Fibroblast of the aortic adventitia (primary cell): ENCODE results near the gene CCDC97. TPM values are rescaled to one million over a fixed set of nuclear protein-coding genes. Genes with fewer than 3 reads are reported as not detected.

Source experiments
- DNase-seq: peaks from one replicate; pipeline ENCODE4 v3.0.0-alpha.2; 2010; ENCODE audit warnings: low read depth
- H3K4me3 ChIP-seq: 2 replicates; pipeline ENCODE4 v1.5.1; 2011; ENCODE audit warnings: low read depth, mild to moderate bottlenecking, control low read depth, low read length, moderate library complexity
- total RNA-seq: library from RNA; depleted of rRNA; stranded (reverse); fragments of >200 nt; gene quantifications from 2 replicates; pipeline ENCODE4 v1.2.3, GENCODE V29; 2012; ENCODE audit warnings: low replicate concordance
- TF ChIP-seq, protein P1 (sequence below): IDR thresholded peaks from 2 replicates; pipeline ENCODE4 v1.5.1; 2011; ENCODE audit warnings: mild to moderate bottlenecking, low read length, control low read depth, inconsistent platforms; ENCODE audit not compliant: insufficient read depth

CCDC97 gene
- total RNA-seq, 1 donor = 11.4 TPM

DNA sequence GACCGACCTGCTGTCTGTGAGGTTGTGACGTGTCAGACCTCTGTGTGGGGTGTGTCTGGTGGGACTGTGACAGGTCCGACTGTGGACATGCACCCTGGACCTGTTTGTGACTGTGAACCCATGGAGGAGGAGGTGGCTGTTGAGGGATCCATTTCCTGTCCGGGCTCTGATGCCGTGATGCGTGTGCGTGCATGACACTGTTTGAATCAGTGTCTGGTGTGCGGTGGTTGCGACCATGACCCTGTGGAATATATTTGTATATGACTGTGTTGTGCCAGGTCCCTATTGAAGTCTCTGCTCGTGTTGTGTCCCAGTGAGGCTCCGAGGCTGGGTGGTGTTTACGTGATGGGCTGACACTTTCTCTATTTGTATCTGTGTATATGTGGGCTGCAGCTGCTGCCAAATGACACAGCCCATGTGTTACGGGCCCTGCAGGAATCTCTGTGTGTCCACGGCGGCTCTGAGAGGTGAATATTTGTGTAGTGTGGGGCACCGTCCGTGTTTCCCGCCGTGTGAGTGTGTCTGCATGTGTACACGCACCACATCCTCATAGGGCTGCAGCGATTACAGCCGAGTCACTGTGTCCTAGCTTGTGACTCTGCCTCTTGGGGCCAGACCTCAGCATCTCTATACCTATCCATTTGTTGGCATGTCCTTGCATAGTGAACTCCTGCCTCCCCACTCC lies 18.3 kb downstream of the CCDC97 start:
- TF ChIP-seq, protein P1, sequence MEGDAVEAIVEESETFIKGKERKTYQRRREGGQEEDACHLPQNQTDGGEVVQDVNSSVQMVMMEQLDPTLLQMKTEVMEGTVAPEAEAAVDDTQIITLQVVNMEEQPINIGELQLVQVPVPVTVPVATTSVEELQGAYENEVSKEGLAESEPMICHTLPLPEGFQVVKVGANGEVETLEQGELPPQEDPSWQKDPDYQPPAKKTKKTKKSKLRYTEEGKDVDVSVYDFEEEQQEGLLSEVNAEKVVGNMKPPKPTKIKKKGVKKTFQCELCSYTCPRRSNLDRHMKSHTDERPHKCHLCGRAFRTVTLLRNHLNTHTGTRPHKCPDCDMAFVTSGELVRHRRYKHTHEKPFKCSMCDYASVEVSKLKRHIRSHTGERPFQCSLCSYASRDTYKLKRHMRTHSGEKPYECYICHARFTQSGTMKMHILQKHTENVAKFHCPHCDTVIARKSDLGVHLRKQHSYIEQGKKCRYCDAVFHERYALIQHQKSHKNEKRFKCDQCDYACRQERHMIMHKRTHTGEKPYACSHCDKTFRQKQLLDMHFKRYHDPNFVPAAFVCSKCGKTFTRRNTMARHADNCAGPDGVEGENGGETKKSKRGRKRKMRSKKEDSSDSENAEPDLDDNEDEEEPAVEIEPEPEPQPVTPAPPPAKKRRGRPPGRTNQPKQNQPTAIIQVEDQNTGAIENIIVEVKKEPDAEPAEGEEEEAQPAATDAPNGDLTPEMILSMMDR = no peak
- no peak overlapping the region for H3K4me3 ChIP-seq
- no peak for DNase-seq

DNA sequence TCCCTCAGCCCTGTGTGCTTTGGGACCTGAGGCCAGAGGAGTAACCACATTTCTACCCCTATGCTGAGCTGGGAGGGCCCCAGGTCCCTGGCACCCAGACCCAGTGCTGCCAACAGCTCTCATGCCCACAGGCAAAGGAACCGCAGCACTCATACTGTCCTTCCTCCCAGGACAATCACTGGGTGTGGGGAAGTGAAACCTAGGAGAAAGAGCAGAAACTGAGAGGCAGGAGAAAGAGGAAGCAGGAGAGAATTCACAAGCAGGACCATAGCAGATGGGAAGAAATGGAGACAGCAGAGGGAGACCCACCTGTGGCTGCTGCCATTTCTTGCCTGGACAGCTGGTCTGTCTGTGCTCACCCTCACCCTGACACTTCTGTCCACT lies 18.9 kb downstream of the CCDC97 start:
- TF ChIP-seq, protein P1 = no peak
- no peak overlapping the region for H3K4me3 ChIP-seq
- no peak for DNase-seq

DNA sequence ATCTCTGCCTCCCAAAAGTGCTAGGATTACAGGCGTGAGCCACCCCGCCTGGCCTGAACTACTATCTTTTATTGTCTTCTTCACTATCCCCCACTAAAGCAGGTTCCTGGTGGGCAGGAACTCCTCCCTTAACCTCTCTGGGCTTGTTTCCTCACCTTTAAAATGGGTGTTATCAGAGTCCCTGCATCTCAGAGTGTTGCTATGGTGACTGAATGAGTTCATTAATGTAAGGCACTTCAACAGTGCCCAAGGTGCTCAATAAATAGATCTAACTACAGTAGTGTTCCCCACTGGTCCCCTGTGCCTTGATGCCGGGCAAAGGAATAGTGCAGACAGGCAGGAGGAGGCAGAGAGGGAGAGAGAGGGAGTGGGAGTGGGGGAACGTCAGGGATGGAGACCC lies 20.5 kb downstream of the CCDC97 start:
- no peak for DNase-seq

DNA sequence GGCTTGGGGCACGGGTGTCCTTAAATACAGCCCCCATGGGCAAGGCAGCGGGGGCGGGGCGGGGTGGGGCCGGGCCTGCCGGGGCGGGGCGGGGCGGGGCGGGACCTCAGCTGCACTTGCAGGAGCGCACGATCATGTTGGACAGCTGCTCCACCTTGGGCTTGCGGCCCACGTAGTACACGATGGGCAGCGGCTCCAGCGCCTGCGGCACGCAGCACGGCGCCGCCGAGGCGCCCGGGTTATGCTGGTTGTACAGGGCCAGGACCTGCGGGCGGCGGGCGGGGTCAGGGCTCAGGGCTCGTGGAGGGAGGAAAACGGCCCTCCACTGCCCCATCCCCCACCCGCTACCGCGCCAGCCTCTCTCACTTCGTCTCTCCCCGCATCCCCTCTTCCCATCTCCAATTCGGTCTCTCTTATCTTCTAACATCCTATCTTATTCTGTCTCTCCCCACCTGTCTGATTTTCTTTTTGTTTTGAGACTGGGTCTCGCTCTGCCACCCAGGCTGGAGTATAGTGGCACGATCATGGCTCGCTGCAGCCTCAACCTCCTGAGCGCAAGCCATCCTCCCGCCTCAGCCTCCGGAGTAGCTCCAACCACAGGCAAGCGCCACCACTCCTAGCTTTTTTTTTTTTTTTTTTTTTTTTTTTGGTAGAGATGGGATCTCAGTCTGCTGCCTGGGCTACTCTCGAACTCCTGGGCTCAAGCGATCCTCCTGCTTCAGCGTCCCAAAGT lies 21.1 kb downstream of the CCDC97 start:
- H3K4me3 ChIP-seq = no peak overlapping the region
- DNase-seq = no peak
- TF ChIP-seq, protein P1 = no peak

More for the DNA sequence above, 20.5 kb downstream of the CCDC97 start:
- TF ChIP-seq, protein P1 = no peak
- no peak overlapping the region for H3K4me3 ChIP-seq

DNA sequence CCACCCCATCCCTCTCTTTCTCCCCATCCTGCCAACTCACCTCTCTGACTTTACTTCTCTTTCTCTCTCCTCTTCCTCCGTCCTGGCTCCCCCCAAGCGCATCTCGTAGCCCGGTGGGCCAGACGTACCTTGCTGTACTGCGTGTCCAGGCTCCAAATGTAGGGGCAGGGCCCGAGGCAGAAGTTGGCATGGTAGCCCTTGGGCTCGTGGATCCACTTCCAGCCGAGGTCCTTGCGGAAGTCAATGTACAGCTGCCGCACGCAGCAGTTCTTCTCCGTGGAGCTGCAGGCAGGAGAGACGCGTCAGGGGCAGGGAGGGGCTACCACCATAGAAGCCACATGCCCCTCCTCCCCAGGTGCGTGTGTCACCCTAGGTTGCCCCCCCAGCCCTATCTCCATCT lies 22.0 kb downstream of the CCDC97 start:
- TF ChIP-seq, protein P1 = no peak
- DNase-seq = no peak
- H3K4me3 ChIP-seq = no peak overlapping the region

DNA sequence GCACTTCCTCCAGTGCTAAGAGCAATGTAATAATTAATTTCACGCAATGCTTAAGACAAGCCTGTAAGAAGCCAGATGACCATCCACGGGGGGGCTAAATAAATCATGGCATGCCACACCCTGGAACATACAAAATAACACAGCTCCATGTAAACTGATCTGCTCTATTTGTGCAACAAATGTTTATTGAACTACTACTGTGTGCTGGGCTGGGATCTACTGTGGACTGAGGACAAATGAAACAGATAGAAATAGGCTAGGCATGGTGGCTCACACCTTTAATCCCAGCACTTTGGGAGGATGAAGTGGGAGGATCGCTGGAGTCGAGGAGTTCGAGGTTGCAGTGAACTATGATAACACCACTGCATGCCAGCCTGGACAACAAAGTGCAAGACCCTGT lies 22.5 kb downstream of the CCDC97 start:
- TF ChIP-seq, protein P1 = no peak
- no peak overlapping the region for H3K4me3 ChIP-seq
- DNase-seq = no peak
